Measurements from ENCODE around the gene ZNF428.

DNA sequence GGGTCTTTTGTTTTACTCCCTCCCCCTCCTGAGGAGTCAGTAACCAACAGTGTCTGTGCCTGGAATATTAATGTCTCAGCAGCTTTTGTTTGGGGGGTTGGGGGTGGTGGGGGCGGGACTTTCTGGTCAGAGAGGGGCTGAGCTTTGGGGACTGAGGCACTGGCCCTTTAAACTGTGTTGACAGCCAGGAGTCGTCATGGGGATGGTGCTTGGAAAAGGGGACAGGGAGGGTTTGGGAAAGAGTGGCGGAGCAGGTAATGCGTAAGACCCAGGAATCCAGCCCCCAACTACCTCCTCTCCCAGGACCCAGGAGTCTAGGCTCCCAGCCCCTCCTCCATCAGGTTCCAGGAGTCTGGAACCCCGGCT, 15.1 kb upstream of the ZNF428 start:
- TF ChIP-seq, protein P1, sequence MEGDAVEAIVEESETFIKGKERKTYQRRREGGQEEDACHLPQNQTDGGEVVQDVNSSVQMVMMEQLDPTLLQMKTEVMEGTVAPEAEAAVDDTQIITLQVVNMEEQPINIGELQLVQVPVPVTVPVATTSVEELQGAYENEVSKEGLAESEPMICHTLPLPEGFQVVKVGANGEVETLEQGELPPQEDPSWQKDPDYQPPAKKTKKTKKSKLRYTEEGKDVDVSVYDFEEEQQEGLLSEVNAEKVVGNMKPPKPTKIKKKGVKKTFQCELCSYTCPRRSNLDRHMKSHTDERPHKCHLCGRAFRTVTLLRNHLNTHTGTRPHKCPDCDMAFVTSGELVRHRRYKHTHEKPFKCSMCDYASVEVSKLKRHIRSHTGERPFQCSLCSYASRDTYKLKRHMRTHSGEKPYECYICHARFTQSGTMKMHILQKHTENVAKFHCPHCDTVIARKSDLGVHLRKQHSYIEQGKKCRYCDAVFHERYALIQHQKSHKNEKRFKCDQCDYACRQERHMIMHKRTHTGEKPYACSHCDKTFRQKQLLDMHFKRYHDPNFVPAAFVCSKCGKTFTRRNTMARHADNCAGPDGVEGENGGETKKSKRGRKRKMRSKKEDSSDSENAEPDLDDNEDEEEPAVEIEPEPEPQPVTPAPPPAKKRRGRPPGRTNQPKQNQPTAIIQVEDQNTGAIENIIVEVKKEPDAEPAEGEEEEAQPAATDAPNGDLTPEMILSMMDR (IDR thresholded peaks at IDR 0.05; ENCODE audit: insufficient read depth, low read length), result no peak
- TF ChIP-seq SPI1 (IDR thresholded peaks at IDR 0.05; ENCODE audit: borderline replicate concordance, low read depth) (no peak), POLR2AphosphoS5 (IDR thresholded peaks at IDR 0.05; ENCODE audit: low read depth) (no peak), GABPA (IDR thresholded peaks at IDR 0.05; ENCODE audit: low read depth) (no peak)
